Lower lobe of right lung (tissue), 2 donors: ENCODE measurements around the gene SLC22A5. TPM values are rescaled to one million over a fixed set of nuclear protein-coding genes. Genes with fewer than 3 reads are reported as not detected.

Experiments used
- ATAC-seq, 2 donors: fragments of 200-7000 bp; cut with Tn5 transposase; one replicate each; pipeline ENCODE4 v1.9.1; 2020 to 2022; ENCODE audit warnings: mild to moderate bottlenecking in 2 of 2, moderate library complexity in 2 of 2
- DNase-seq: peaks from one replicate; pipeline ENCODE4 v3.0.0-alpha.2; 2020
- H3K27ac ChIP-seq: fragments of 200-600 bp; one replicate; pipeline ENCODE4 v1.8.0; 2022
- H3K27me3 ChIP-seq: fragments of 200-600 bp; one replicate; pipeline ENCODE4 v1.8.0; 2022; ENCODE audit warnings: low read depth
- H3K36me3 ChIP-seq: fragments of 200-600 bp; one replicate; pipeline ENCODE4 v1.8.0; 2022; ENCODE audit warnings: mild to moderate bottlenecking
- H3K4me1 ChIP-seq: fragments of 200-600 bp; one replicate; pipeline ENCODE4 v1.8.0; 2022
- H3K4me3 ChIP-seq: fragments of 200-600 bp; one replicate; pipeline ENCODE4 v1.8.0; 2022; ENCODE audit warnings: mild to moderate bottlenecking
- H3K9me3 ChIP-seq: fragments of 200-600 bp; one replicate; pipeline ENCODE4 v1.8.0; 2022
- intact Hi-C: fragments of 100-400 bp; cut with DNase I; formaldehyde crosslinking; loops from one replicate; pipeline ENCODE4 v1.11.0; 2022
- total RNA-seq: library from RNA; stranded (reverse); fragmentation: NEBNext Ultra II Directional; extraction: Animal tissue kit (Norgen Biotek cat#: 25700); gene quantifications from one replicate; pipeline ENCODE4 v1.2.1, GENCODE V29; 2021
- TF ChIP-seq, protein P1 (sequence below): fragments of 200-600 bp; IDR thresholded peaks from one replicate; pipeline ENCODE4 v1.8.0; 2022; ENCODE audit warnings: antibody characterized with exemption, mild to moderate bottlenecking
- donor health status: DM: no; HTN: yes; CAD: no; lungs with severe emphysema.

Gene SLC22A5
- total RNA-seq, 1 donor from 2014 or later = 12.6 TPM

DNA sequence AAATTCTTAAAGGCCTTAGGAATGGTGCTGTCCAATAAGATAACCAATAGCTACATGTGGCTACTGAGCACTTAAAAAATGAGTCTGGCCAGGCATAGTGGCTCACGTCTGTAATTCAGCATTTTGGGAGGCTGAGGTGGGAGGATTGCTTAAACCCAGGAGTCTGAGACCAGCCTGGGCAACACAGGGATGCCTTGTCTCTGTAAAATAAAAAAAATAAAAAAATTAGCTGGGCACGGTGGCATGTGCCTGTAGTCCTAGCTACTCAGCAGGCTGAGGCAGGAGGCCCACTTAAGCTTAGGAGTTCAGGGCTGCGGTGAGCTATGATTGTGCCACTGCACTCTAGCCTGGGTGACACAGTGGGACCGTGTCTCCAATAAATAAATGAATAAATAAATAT lies 1.3 kb upstream of the SLC22A5 start:
- Histone ChIP-seq H3K36me3 (no peaks in the 10 kb centered on the region), H3K27me3 (no peaks in the 10 kb centered on the region), H3K27ac (no peak overlapping the region), H3K4me3 (no peak overlapping the region), H3K9me3 (no peaks in the 10 kb centered on the region), H3K4me1 (peaks cover 48% of the 10 kb centered on the region)
- TF ChIP-seq, protein P1, sequence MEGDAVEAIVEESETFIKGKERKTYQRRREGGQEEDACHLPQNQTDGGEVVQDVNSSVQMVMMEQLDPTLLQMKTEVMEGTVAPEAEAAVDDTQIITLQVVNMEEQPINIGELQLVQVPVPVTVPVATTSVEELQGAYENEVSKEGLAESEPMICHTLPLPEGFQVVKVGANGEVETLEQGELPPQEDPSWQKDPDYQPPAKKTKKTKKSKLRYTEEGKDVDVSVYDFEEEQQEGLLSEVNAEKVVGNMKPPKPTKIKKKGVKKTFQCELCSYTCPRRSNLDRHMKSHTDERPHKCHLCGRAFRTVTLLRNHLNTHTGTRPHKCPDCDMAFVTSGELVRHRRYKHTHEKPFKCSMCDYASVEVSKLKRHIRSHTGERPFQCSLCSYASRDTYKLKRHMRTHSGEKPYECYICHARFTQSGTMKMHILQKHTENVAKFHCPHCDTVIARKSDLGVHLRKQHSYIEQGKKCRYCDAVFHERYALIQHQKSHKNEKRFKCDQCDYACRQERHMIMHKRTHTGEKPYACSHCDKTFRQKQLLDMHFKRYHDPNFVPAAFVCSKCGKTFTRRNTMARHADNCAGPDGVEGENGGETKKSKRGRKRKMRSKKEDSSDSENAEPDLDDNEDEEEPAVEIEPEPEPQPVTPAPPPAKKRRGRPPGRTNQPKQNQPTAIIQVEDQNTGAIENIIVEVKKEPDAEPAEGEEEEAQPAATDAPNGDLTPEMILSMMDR = no peak
- DNase-seq = no peak
- intact Hi-C loops = no loop called here
- no peak for ATAC-seq

DNA sequence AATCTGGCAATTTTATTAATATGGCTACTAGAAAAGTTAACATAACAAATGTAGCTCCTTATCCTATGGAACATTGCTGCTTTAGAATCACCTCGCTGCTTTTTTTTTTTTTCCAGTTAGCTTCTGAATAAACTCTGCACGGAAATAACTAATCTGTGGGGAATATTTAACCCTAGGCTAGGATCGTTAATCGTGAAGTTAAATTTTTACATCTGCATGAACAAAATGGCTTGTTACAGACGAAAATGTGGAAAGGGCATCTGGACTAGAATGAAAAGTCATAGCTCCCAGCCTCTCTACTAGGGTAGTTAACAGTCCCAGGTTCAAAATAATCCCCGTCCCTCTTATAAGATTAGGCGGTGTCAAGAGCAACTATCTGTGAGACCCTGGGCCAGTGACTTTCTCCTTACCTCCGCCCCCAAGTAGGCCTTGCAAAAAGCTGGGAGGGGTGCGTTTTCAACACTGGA lies 470 bp upstream of the SLC22A5 start:
- Histone ChIP-seq H3K9me3 (no peaks in the 10 kb centered on the region), H3K36me3 (no peaks in the 10 kb centered on the region), H3K27ac (peak overlapping the region; percentile 85), H3K27me3 (no peaks in the 10 kb centered on the region), H3K4me3 (peak overlapping the region; percentile 73), H3K4me1 (peaks cover 46% of the 10 kb centered on the region)
- no peak for DNase-seq
- TF ChIP-seq, protein P1 = no peak
- no peak for ATAC-seq
- intact Hi-C loops = no loop called here

DNA sequence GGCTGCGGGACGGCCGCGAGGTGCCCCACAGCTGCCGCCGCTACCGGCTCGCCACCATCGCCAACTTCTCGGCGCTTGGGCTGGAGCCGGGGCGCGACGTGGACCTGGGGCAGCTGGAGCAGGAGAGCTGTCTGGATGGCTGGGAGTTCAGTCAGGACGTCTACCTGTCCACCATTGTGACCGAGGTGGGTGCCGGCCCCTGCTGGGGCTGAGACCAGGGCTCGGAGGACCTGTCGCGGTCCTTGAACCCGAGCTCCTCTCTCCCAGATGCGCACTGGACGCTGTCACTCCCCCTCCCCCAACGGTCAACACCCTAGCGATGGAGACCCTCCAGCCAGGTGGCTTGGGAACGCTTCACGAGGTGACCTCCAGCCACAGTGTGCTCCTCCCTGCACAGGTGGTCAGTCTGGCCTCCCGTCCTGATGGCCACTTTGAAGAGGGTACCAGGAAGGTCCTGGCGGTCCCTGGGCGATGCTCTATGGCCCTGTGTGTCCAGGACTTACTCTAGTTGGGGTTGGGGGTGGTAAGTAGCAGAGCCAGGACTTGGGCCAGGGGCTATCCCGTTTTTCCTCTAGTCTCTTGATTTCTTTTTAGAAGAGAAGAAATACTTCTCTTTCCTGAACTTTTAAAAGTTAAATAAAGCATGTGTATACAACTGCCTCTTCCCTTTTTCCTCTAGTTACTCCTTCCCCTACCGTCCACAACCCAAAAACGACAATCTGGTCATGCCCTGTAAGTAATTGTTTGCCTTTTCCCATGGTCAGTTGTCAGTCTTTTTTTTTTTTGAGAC lies 866 bp downstream of the SLC22A5 start:
- TF ChIP-seq, protein P1 = no peak
- H3K36me3 ChIP-seq = no peaks in the 10 kb centered on the region
- no peaks in the 10 kb centered on the region for H3K9me3 ChIP-seq
- H3K4me1 ChIP-seq = peaks cover 35% of the 10 kb centered on the region
- intact Hi-C loops = no loop called here
- peak overlapping the region; percentile 73 for H3K4me3 ChIP-seq
- H3K27me3 ChIP-seq = no peaks in the 10 kb centered on the region
- ATAC-seq (peak; percentile 7 to 15), DNase-seq (no peak)
- H3K27ac ChIP-seq = peak overlapping the region; percentile 85

DNA sequence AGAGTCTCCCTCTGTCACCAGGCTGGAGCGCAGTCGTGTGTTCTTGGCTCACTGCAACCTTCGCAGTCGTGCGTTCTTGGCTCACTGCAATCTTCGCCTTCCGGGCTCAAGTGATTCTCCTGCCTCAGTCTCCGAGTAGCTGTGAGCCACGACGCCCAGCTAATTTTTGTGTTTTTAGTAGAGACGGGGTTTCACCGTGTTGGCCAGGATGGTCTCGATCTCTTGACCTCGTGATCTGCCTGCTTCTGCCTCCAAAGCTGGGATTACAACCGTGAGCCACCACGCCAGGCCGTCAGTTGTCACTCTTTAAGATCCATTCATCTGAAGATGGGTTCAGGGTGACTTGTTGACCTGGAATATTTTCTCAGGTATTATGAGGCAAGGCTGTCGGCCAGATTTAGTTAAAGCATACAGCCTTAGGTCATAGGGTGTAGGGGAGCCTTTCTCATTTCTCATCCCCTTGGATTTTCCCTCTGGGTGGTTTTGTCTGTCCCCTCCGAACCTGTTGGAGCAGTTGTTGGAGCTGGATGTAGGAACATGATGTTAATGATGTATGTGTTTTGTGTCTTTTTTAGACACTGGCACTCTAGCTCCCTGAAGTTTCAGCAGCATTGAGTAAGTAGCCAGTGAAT lies 1.6 kb downstream of the SLC22A5 start:
- Histone ChIP-seq H3K27me3 (no peaks in the 10 kb centered on the region), H3K27ac (no peak overlapping the region), H3K9me3 (no peaks in the 10 kb centered on the region), H3K4me1 (peaks cover 35% of the 10 kb centered on the region), H3K36me3 (no peaks in the 10 kb centered on the region), H3K4me3 (peak overlapping the region; percentile 73)
- ATAC-seq = no peak
- DNase-seq = no peak
- intact Hi-C loops = no loop called here
- TF ChIP-seq, protein P1 = no peak

GRCh38 chr5:132371603-132371994 lies 2.1 kb downstream of the SLC22A5 start:
- Histone ChIP-seq H3K27ac (no peak overlapping the region), H3K9me3 (no peaks in the 10 kb centered on the region), H3K4me1 (peaks cover 35% of the 10 kb centered on the region), H3K27me3 (no peaks in the 10 kb centered on the region), H3K4me3 (no peak overlapping the region), H3K36me3 (no peaks in the 10 kb centered on the region)
- TF ChIP-seq, protein P1 = no peak
- DNase-seq (no peak), ATAC-seq (no peak)
- intact Hi-C loops = no loop called here
